OCI-LY1 (cell line): ENCODE results near the gene STAT5B.

Source experiments
- H2AFZ ChIP-seq: fragments of 200-600 bp; sonication (generic), shearing (Covaris generic); 2 replicates; pipeline ENCODE4 v1.6.0; 2014; ENCODE audit warnings: antibody characterized with exemption, mild to moderate bottlenecking, low read length
- H3F3A ChIP-seq: fragments of 200-600 bp; sonication (generic), shearing (Covaris generic); 2 replicates; pipeline ENCODE4 v1.6.0; 2014; ENCODE audit warnings: mild to moderate bottlenecking, antibody characterized with exemption, low read length, moderate library complexity; ENCODE audit not compliant: insufficient read depth
- H3K27ac ChIP-seq: fragments of 200-600 bp; sonication (generic); 2 replicates; pipeline ENCODE4 v1.5.1; 2014; ENCODE audit warnings: low read length, mixed run types, mild to moderate bottlenecking, low read depth; ENCODE audit not compliant: poor library complexity, severe bottlenecking
- H3K27me3 ChIP-seq: fragments of 200-600 bp; sonication (generic); 2 replicates; pipeline ENCODE4 v1.6.0; 2014; ENCODE audit warnings: antibody characterized with exemption, mild to moderate bottlenecking, low read length, moderate library complexity; ENCODE audit not compliant: insufficient read depth
- H3K36me3 ChIP-seq: fragments of 200-600 bp; sonication (generic); 2 replicates; pipeline ENCODE4 v1.6.1; 2014; ENCODE audit warnings: mild to moderate bottlenecking, antibody characterized with exemption, low read length, moderate library complexity, mixed read lengths; ENCODE audit not compliant: insufficient read depth
- H3K4me1 ChIP-seq: fragments of 200-600 bp; sonication (generic); 2 replicates; pipeline ENCODE4 v1.5.1; 2014; ENCODE audit warnings: mild to moderate bottlenecking, low read length, moderate library complexity; ENCODE audit not compliant: insufficient read depth, severe bottlenecking
- H3K4me2 ChIP-seq: fragments of 200-600 bp; sonication (generic), shearing (Covaris generic); 2 replicates; pipeline ENCODE4 v1.6.1; 2014; ENCODE audit warnings: low read length
- H3K4me3 ChIP-seq: fragments of 200-600 bp; sonication (generic); 2 replicates; pipeline ENCODE4 v1.5.1; 2014; ENCODE audit warnings: low read length, low read depth, mild to moderate bottlenecking, mixed read lengths; ENCODE audit not compliant: poor library complexity, severe bottlenecking
- H3K79me2 ChIP-seq: fragments of 200-600 bp; shearing (Covaris generic); 2 replicates; pipeline ENCODE4 v1.6.1; 2016; ENCODE audit warnings: mixed run types, low read length, mixed read lengths; ENCODE audit not compliant: insufficient read depth
- H3K9ac ChIP-seq: fragments of 200-600 bp; sonication (generic), shearing (Covaris generic); 2 replicates; pipeline ENCODE4 v1.6.1; 2014; ENCODE audit warnings: mild to moderate bottlenecking, low read length, mixed read lengths
- H3K9me2 ChIP-seq: fragments of 200-600 bp; sonication (generic), shearing (Covaris generic); 2 replicates; pipeline ENCODE4 v1.6.1; 2014; ENCODE audit warnings: low read depth, mild to moderate bottlenecking, low read length, mixed read lengths
- H3K9me3 ChIP-seq: fragments of 200-600 bp; shearing (Covaris generic); 2 replicates; pipeline ENCODE4 v1.6.1; 2014; ENCODE audit warnings: low read length, mixed read lengths
- H4K20me1 ChIP-seq: fragments of 200-600 bp; sonication (generic), shearing (Covaris generic); 2 replicates; pipeline ENCODE4 v1.6.0; 2016; ENCODE audit warnings: mild to moderate bottlenecking, low read length; ENCODE audit not compliant: insufficient read depth
- CTCF ChIP-seq: fragments of 200-600 bp; sonication (generic), shearing (Covaris generic); IDR thresholded peaks from 2 replicates; pipeline ENCODE4 v1.5.1; 2017; ENCODE audit warnings: mild to moderate bottlenecking, antibody characterized with exemption, low read length, moderate library complexity, mixed read lengths
- EZH2 ChIP-seq: fragments of 200-600 bp; sonication (generic), shearing (Covaris generic); IDR thresholded peaks from 2 replicates; pipeline ENCODE4 v1.8.0; 2017; ENCODE audit warnings: borderline replicate concordance, mixed run types, mild to moderate bottlenecking, antibody characterized with exemption, low read length, moderate library complexity, mixed read lengths

The STAT5B gene

GRCh38 chr17:42183741-42184711 lies 92.2 kb downstream of the STAT5B start:
- H3K9me2 ChIP-seq, result no peaks in the 10 kb centered on the region
- H3K4me2 ChIP-seq, result peak overlapping the region; percentile 82
- no peaks in the 10 kb centered on the region for H3K9me3 ChIP-seq
- peak overlapping the region; percentile 66 for H3K9ac ChIP-seq
- TF ChIP-seq CTCF (peak; percentile 81), EZH2 (no peak)
- no peak overlapping the region for H3K27ac ChIP-seq
- no peaks in the 10 kb centered on the region for H4K20me1 ChIP-seq
- H3K79me2 ChIP-seq, result no peaks in the 10 kb centered on the region
- no peaks in the 10 kb centered on the region for H3K36me3 ChIP-seq
- no peaks in the 10 kb centered on the region for H3F3A ChIP-seq
- no peaks in the 10 kb centered on the region for H3K27me3 ChIP-seq
- peak overlapping the region; percentile 66; the same call in 1 of the 2 replicates for H2AFZ ChIP-seq
- H3K4me1 ChIP-seq, result peaks cover 40% of the 10 kb centered on the region
- H3K4me3 ChIP-seq, result peak overlapping the region; percentile 68

DNA sequence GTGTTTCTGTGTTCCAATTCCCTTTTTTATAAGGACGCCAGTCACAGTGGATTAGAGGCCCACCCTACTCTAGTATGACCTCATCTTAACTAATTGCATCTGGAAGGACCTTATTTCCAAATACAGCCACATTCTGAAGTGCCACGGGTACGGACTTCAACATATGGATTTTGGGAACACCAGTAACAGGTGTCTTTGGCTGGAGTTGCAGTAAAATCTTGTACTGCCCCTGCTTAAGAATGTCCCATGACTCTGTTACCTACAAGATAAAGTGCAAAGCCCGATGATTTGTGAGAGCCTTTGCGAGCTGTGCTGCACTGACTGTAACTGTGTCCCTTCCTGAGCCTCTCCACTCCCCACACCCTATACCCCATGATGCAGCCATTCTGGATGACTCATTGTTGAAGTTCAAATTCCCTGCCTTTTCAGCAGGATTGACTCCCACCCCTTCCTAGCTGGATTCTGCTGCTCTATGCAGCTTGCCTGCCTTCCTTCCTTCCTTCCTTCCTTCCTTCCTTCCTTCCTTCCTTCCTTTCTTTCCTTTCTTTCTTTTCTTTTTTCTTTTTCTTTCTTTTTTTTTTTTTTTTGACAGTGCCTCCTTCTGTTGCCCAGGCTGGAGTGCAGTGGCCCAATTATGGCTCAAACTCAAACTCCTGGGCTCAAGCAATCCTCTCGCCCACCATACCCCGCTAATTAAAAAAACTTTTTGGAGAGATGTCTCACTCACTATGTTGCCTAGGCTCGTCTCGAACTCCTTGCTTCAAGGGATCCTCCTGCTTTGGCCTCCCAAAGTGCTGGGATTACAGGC lies 93.1 kb downstream of the STAT5B start:
- TF ChIP-seq CTCF, result no peak
- TF ChIP-seq EZH2, result no peak
- H3K4me1 ChIP-seq, result peaks cover 40% of the 10 kb centered on the region
- no peaks in the 10 kb centered on the region for H3K9me2 ChIP-seq
- peak overlapping the region; percentile 66 for H3K9ac ChIP-seq
- no peak overlapping the region for H3K27ac ChIP-seq
- no peak overlapping the region for H2AFZ ChIP-seq
- H4K20me1 ChIP-seq, result no peaks in the 10 kb centered on the region
- H3K27me3 ChIP-seq, result no peaks in the 10 kb centered on the region
- H3K36me3 ChIP-seq, result no peaks in the 10 kb centered on the region
- peak overlapping the region; percentile 68 for H3K4me3 ChIP-seq
- H3K4me2 ChIP-seq, result peak overlapping the region; percentile 82
- no peaks in the 10 kb centered on the region for H3F3A ChIP-seq
- H3K79me2 ChIP-seq, result no peaks in the 10 kb centered on the region
- no peaks in the 10 kb centered on the region for H3K9me3 ChIP-seq

DNA sequence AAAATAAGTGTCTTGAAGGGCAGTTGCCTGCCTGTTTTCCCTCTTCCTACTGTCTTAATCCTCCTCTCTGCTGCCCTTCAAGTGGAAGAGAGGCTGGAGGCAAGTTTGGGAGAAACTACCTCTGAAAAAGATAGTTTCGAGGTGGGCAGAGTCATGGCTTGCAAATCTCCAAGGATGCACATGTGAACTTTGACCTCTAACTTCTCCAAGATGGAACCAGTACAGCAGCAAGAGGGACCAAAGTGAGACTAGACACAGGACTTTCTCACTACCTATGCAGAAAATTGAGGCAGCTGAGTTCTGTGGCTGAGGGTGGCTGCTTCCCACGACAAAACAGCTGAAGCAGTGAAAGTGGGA lies 94.4 kb downstream of the STAT5B start:
- Histone ChIP-seq H3K79me2 (no peaks in the 10 kb centered on the region), H3K4me2 (peak overlapping the region; percentile 83), H3K27ac (no peak overlapping the region), H3K4me3 (no peak overlapping the region), H3K36me3 (no peaks in the 10 kb centered on the region), H3K9ac (no peak overlapping the region; the same call in 1 of the 2 replicates), H4K20me1 (no peaks in the 10 kb centered on the region), H3K9me3 (no peaks in the 10 kb centered on the region), H2AFZ (no peak overlapping the region), H3K9me2 (no peaks in the 10 kb centered on the region), H3K4me1 (peaks cover 36% of the 10 kb centered on the region), H3F3A (no peaks in the 10 kb centered on the region), H3K27me3 (no peaks in the 10 kb centered on the region)
- no peak for TF ChIP-seq EZH2
- TF ChIP-seq CTCF, result no peak
